ENCODE measurements around the gene SPOCD1.

The SPOCD1 gene

GRCh38 chr1:31764312-31765040 lies 51.3 kb downstream of the SPOCD1 start, which contains the start of gene ADGRB2 (continued):
- no peak for TF ChIP-seq PRDM6 (tag by site-specific recombination; IDR thresholded peaks at IDR 0.05)
- no peak for TF ChIP-seq PRDM2 (tag by site-specific recombination; IDR thresholded peaks at IDR 0.05; ENCODE audit: borderline replicate concordance)
- 0 out of 2 replicates have a peak, but pooled peaks have one; percentile 16 for TF ChIP-seq ZNF561 (tag by site-specific recombination; IDR thresholded peaks at IDR 0.05; ENCODE audit: borderline replicate concordance)
- no peak for TF ChIP-seq ZNF610 (tag by site-specific recombination; IDR thresholded peaks at IDR 0.05; ENCODE audit: borderline replicate concordance)
- no peak for TF ChIP-seq MZF1 (tag by site-specific recombination; IDR thresholded peaks at IDR 0.05; ENCODE audit: borderline replicate concordance)
- no peak for TF ChIP-seq TRIM28 (IDR thresholded peaks at IDR 0.05; ENCODE audit: borderline replicate concordance, low read length)
- no peak for TF ChIP-seq ZNF501 (tag by site-specific recombination; IDR thresholded peaks at IDR 0.05)
- no peak for TF ChIP-seq MEIS1 (CRISPR knock-in tag; IDR thresholded peaks at IDR 0.05; ENCODE audit: borderline replicate concordance)
- peak; percentile 51; the same call in 1 of the 2 replicates for TF ChIP-seq ZBTB10 (tag by site-specific recombination; IDR thresholded peaks at IDR 0.05)
- no peak for TF ChIP-seq SCRT1 (tag by site-specific recombination; IDR thresholded peaks at IDR 0.05; ENCODE audit: borderline replicate concordance)
- TF ChIP-seq CTCF (tag by site-specific recombination; IDR thresholded peaks at IDR 0.05), result peak; percentile 69
- TF ChIP-seq ZNF514 (tag by site-specific recombination; IDR thresholded peaks at IDR 0.05), result no peak
- TF ChIP-seq SP3 (tag by site-specific recombination; IDR thresholded peaks at IDR 0.05), result no peak
- no peak for TF ChIP-seq ZSCAN4 (tag by site-specific recombination; IDR thresholded peaks at IDR 0.05)
- 0 out of 2 replicates have a peak, but pooled peaks have one; percentile 1 for TF ChIP-seq PBX3 (CRISPR knock-in tag; IDR thresholded peaks at IDR 0.05)
- no peak for TF ChIP-seq HOXC10 (CRISPR knock-in tag; IDR thresholded peaks at IDR 0.05)
- TF ChIP-seq ZNF529 (tag by site-specific recombination; IDR thresholded peaks at IDR 0.05; ENCODE audit: insufficient replicate concordance), result no peak
- 0 out of 2 replicates have a peak, but pooled peaks have one; percentile 55 for TF ChIP-seq ZEB2 (tag by site-specific recombination; IDR thresholded peaks at IDR 0.05)
- no peak for TF ChIP-seq ZNF239 (tag by site-specific recombination; IDR thresholded peaks at IDR 0.05)
- no peak for TF ChIP-seq ZNF302 (tag by site-specific recombination; IDR thresholded peaks at IDR 0.05; ENCODE audit: low read depth)
- TF ChIP-seq ZBTB1 (tag by site-specific recombination; IDR thresholded peaks at IDR 0.05), result no peak
- TF ChIP-seq ZNF571 (tag by site-specific recombination; IDR thresholded peaks at IDR 0.05), result no peak
- no peak for TF ChIP-seq ZNF623 (tag by site-specific recombination; IDR thresholded peaks at IDR 0.05)
- no peak for TF ChIP-seq ZNF132 (tag by site-specific recombination; IDR thresholded peaks at IDR 0.05; ENCODE audit: borderline replicate concordance)
- TF ChIP-seq ZBTB7A (tag by site-specific recombination; IDR thresholded peaks at IDR 0.05; ENCODE audit: low read depth), result 0 out of 2 replicates have a peak, but pooled peaks have one; percentile 15

Measured in HEK293 (cell line).